ENCODE results near the gene NUDT22. TPM values are rescaled to one million over a fixed set of nuclear protein-coding genes. Genes with fewer than 3 reads are reported as not detected.

NUDT22 gene, protein sequence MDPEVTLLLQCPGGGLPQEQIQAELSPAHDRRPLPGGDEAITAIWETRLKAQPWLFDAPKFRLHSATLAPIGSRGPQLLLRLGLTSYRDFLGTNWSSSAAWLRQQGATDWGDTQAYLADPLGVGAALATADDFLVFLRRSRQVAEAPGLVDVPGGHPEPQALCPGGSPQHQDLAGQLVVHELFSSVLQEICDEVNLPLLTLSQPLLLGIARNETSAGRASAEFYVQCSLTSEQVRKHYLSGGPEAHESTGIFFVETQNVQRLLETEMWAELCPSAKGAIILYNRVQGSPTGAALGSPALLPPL
- 11.2 TPM for total RNA-seq

- peak; percentile 85 for DNase-seq
Measured at GRCh38 chr11:64225608-64226506, at the start of gene NUDT22, which contains the start of gene TRPT1. TSS of gene NUDT22 (plus strand) at chr11:64226274. CDS start at chr11:64226653, 379 bp downstream. TSS of gene TRPT1 (minus strand) at chr11:64226186. CDS start at chr11:64225860, 326 bp downstream.

- DNase-seq: no peak
Measured at GRCh38 chr11:64176751-64177150, 49.3 kb upstream of the NUDT22 start.

DNA sequence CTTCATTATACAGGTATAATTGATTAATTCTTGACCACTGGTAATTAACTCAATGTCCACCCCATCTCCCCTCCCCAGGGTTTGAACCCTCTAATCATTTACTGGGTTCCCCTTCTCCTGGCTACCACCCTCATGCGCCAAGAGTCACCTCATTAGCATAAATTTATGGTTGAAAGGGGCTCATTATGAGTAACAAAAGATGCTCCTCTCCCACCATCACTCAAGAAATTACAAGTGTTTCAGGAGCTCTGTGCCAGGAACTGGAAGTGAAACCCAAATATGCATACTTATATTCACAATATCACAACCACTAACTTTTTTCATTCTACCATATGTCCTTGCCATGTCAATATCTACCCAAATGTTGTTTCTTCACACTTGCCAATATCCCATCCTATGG, 47.9 kb upstream of the NUDT22 start:
- no peak for DNase-seq

GRCh38 chr11:64178951-64179639, 47.0 kb upstream of the NUDT22 start:
- DNase-seq: no peak

- DNase-seq: no peak
Measured at GRCh38 chr11:64180891-64181290, 45.2 kb upstream of the NUDT22 start.

- DNase-seq: peak; percentile 91
Measured at GRCh38 chr11:64181506-64182411, 44.3 kb upstream of the NUDT22 start.

GRCh38 chr11:64183890-64184289, 42.2 kb upstream of the NUDT22 start:
- no peak for DNase-seq

GRCh38 chr11:64185175-64185692, 40.8 kb upstream of the NUDT22 start:
- peak; percentile 82 for DNase-seq

GRCh38 chr11:64185693-64186491, 40.2 kb upstream of the NUDT22 start, which contains the start of gene STIP1:
TSS of gene STIP1 (plus strand) at chr11:64186171. CDS start at chr11:64186262, 91 bp downstream.
- peak; percentile 100 for DNase-seq

DNA sequence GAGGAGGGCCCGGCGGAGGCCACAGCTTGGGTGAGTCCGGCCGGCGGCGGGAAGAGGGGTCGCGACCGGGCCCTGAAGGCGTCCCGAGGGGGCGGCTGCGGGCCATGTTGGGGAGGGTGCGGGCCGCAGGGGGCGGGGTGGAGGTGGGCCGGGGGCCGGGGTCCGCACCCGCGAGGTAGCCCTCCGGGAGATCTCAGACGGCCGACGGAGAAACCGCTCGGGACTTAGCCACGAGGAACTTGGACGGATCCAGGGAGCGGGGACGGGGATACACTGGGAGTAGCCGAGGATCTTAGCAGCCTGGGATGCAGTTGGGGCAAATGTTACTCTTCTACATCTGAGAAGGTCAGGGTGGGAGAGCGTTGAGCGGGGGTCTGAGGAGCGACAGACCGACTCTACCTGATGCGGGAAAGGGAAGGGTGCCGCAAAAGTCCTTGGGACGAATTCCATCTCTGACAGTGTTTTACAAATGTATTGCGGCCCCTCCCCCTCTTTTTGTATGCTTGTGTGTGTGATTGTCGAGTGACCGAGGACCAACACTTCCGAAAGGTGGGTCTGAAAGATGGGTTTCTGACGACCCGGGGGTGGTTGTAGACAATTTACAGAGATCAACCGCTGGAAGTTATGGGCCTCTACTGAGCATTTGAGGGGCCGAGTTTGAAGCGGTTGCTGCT, 39.4 kb upstream of the NUDT22 start:
- DNase-seq: no peak

- DNase-seq: no peak
Measured at GRCh38 chr11:64192434-64192833, 33.6 kb upstream of the NUDT22 start.

DNA sequence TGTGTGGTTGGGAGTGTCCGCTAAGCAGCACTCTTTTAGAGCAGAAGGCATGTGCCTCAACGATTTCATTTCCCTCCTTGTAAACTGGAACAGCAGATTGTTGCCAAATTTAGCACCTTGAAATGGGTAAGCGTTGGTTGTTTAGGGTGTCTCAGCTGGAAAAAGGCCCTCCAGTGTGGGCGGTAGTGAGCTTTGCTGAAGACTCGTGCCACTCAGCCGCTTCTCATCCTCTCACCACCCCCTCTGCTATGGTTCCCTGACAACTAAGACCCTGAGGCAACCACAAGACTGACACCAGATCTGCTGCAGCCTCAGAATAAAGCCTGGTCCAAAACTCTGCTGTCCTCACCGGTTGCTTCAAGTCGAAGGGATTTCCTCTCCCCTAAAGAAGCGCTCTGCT, 29.4 kb upstream of the NUDT22 start:
- peak; percentile 36 for DNase-seq

- DNase-seq: no peak
Measured at GRCh38 chr11:64198511-64198910, 27.6 kb upstream of the NUDT22 start.

DNA sequence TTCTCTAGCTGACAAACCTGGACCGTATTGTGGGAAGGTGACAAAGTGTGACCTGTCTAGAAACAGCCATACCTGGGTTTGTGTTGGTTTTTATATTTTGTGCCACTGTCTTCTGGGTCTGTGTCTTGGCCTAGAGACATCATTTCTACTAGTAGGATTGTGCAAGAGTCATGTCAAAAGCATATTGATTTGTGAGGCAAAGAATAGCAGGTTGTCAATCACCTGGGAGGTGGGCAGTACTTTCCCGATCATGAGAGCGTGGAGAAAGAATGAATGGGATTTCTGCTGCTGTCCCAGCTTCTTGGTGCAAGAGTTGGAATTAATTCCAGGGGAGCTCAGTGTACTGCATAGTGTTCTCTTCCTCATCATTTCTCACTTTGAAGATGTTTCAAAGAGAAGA, 24.5 kb upstream of the NUDT22 start:
- no peak for DNase-seq

DNA sequence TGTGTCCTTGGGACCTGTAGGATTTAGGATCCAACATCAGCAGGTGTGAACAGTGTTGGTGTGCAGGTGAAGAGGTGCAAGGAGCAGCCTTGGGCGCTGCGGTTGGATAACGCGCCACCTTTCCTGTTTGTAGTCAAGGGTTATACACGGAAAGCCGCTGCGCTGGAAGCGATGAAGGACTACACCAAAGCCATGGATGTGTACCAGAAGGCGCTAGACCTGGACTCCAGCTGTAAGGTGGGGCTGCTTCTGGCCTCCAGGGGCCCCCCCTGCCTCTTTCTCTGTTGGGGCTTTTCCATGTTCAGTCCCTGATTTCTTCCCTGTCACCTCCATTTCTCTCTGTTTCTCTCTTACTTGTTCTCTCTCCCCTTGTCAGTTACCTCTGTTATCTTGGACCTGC, 23.1 kb upstream of the NUDT22 start:
- no peak for DNase-seq

- DNase-seq: no peak
Measured at GRCh38 chr11:64203421-64204079, 22.5 kb upstream of the NUDT22 start.

GRCh38 chr11:64204080-64204440, 22.0 kb upstream of the NUDT22 start:
- no peak for DNase-seq

DNA sequence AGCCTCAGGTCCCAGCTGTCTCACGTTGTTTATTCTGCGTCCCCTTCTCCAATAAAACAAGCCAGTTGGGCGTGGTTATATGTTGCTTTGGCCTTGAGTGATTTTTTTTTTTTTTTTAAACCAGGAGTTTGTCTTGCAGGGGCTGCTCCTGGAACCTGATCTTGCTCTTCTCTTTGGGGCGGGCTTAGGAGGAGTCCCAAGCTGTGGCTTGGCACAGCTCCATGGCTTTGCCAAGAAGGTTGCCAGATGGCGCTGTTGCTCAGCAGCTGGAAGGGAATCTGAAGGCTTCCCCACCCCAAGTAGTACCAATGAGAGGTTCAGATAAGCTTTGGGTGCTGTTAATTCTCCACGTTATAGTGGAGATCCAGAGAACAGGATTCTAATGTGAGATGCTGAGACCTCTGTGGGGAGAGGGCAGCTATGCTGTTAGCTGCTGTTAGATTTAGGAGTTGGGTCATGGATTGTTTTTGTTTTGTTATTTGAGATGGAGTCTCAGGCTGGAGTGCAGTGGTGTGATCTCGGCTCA, 21.5 kb upstream of the NUDT22 start:
- DNase-seq: peak; percentile 66

Data from occipital lobe (tissue), 2 donors.